HCT116 (cell line): ENCODE measurements around the gene TRABD. TPM values are rescaled to one million over a fixed set of nuclear protein-coding genes. Genes with fewer than 3 reads are reported as not detected.

Experiments used
- ATAC-seq: fragments of 200-7000 bp; cut with Tn5 transposase; 2 replicates; pipeline ENCODE4 v1.9.1; 2020; ENCODE audit warnings: mild to moderate bottlenecking, moderate library complexity
- BruUV-seq: library from RNA; stranded (reverse); fragments of 400-500 nt; replicated peaks from 2 replicates; lab custom pipeline; 2021; lab: Mats Ljungman, UMichigan
- CTCF ChIA-PET: fragments of 300-600 bp; sonication (Branson Sonifier 250); formaldehyde crosslinking; loops from one replicate; lab custom pipeline; 2021; ENCODE audit warnings: antibody characterized with exemption; lab: Charles Lee
- POLR2A ChIA-PET: fragments of 300-600, 350-600 bp; sonication (Branson Sonifier 250); formaldehyde crosslinking; loops from one replicate; lab custom pipeline; 2021; ENCODE audit warnings: antibody characterized with exemption; lab: Charles Lee
- RAD21 ChIA-PET, 2 experiments: fragments of 300-600 bp; sonication (Branson Sonifier 250); formaldehyde crosslinking; loops; one replicate each; lab custom pipeline; 2023; ENCODE audit warnings: low total read pairs in 2 of 2; ENCODE audit not compliant: uncharacterized antibody in 2 of 2, unreplicated experiment in 2 of 2, low non-redundant PET in 1 of 2; lab: Charles Lee
- DNase-seq: peaks from one replicate; pipeline ENCODE4 v3.0.0-alpha.2; 2010; ENCODE audit warnings: low read depth, low spot score
- H2AFZ ChIP-seq: fragments of 200-600 bp; shearing (Covaris generic), sonication (generic); 2 replicates; pipeline ENCODE4 v1.6.1; 2017; ENCODE audit warnings: low read depth, mixed run types, mixed read lengths, antibody characterized with exemption, low read length; ENCODE audit not compliant: poor library complexity, severe bottlenecking
- H3K27ac ChIP-seq: 2 replicates; pipeline ENCODE4 v1.5.1; 2012; ENCODE audit warnings: low read depth, low read length
- H3K27me3 ChIP-seq: fragments of 200-600 bp; sonication (generic); 2 replicates; pipeline ENCODE4 v1.6.1; 2016; ENCODE audit warnings: mixed run types, low read length, mixed read lengths; ENCODE audit not compliant: insufficient read depth
- H3K36me3 ChIP-seq, 2 experiments: fragments of 200-500 bp in 1 of 2; fragments of 200-600 bp in 1 of 2; sonication (Bioruptor generic) in 1 of 2; sonication (generic) in 1 of 2; 2 replicates each; pipeline versions ENCODE4 v1.5.1 to v1.6.1; 2014 to 2016; ENCODE audit warnings: low read length in 2 of 2, inconsistent platforms in 1 of 2, mixed read lengths in 1 of 2, mixed run types in 1 of 2; ENCODE audit not compliant: insufficient read depth in 2 of 2, control insufficient read depth in 1 of 2
- H3K4me1 ChIP-seq, 2 experiments: fragments of 200-600 bp in 1 of 2; sonication (generic) in 1 of 2; 2 replicates each; pipeline versions ENCODE4 v1.5.1 to v1.6.1; 2012 to 2017; ENCODE audit warnings: low read length in 2 of 2, inconsistent platforms in 1 of 2, mild to moderate bottlenecking in 1 of 2, mixed read lengths in 1 of 2, mixed run types in 1 of 2, moderate library complexity in 1 of 2; ENCODE audit not compliant: insufficient read depth in 2 of 2, control insufficient read depth in 1 of 2
- H3K4me2 ChIP-seq: fragments of 200-600 bp; sonication (generic); 2 replicates; pipeline ENCODE4 v1.6.1; 2017; ENCODE audit warnings: mixed run types, low read length, mixed read lengths
- H3K4me3 ChIP-seq, 2 experiments: fragments of 200-600 bp in 1 of 2; sonication (generic) in 1 of 2; replicated peaks in 1 of 2; 2 replicates each; pipeline ENCODE4 v1.5.1; 2011 to 2016; ENCODE audit warnings: low read length in 2 of 2, control low read depth in 1 of 2, low read depth in 1 of 2, mild to moderate bottlenecking in 1 of 2, mixed read lengths in 1 of 2, mixed run types in 1 of 2
- H3K79me2 ChIP-seq: fragments of 200-600 bp; sonication (generic); 2 replicates; pipeline ENCODE4 v1.6.1; 2017; ENCODE audit warnings: mild to moderate bottlenecking, mixed run types, low read length, moderate library complexity, mixed read lengths; ENCODE audit not compliant: insufficient read depth
- H3K9ac ChIP-seq: fragments of 200-600 bp; sonication (generic); 2 replicates; pipeline ENCODE4 v1.6.1; 2016; ENCODE audit warnings: low read length, mixed read lengths
- H3K9me2 ChIP-seq: fragments of 200-600 bp; sonication (generic), shearing (Covaris generic); 2 replicates; pipeline ENCODE4 v1.6.1; 2017; ENCODE audit warnings: mixed run types, mild to moderate bottlenecking, moderate library complexity; ENCODE audit not compliant: insufficient read depth
- H3K9me3 ChIP-seq, 2 experiments: fragments of 200-500 bp in 1 of 2; fragments of 200-600 bp in 1 of 2; sonication (Bioruptor generic) in 1 of 2; sonication (generic) in 1 of 2; 2 replicates each; pipeline ENCODE4 v1.6.1; 2014 to 2017; ENCODE audit warnings: low read length in 2 of 2, mixed read lengths in 2 of 2, inconsistent platforms in 1 of 2, low read depth in 1 of 2, mild to moderate bottlenecking in 1 of 2, mixed run types in 1 of 2, moderate library complexity in 1 of 2; ENCODE audit not compliant: control insufficient read depth in 1 of 2, insufficient read depth in 1 of 2
- H4K20me1 ChIP-seq: fragments of 200-600 bp; sonication (generic), shearing (Covaris generic); 2 replicates; pipeline ENCODE4 v1.6.1; 2017; ENCODE audit warnings: mixed run types, mild to moderate bottlenecking, moderate library complexity; ENCODE audit not compliant: insufficient read depth
- POLR2A ChIP-seq: IDR thresholded peaks from 2 replicates; pipeline ENCODE4 v1.7.0; 2011; ENCODE audit warnings: borderline replicate concordance; ENCODE audit not compliant: insufficient read depth, insufficient read length; ENCODE audit errors: extremely low read depth
- intact Hi-C: fragments of 100-400 bp; cut with micrococcal nuclease; formaldehyde crosslinking; loops from 2 replicates; pipeline ENCODE4 v1.10.0; 2022
- total RNA-seq: library from RNA; stranded (reverse); gene quantifications from one replicate; pipeline ENCODE4 v1.2.1, GENCODE V29; 2021; ENCODE audit not compliant: unreplicated experiment
- TF ChIP-seq, protein P1 (sequence below): IDR thresholded peaks from 2 replicates; pipeline ENCODE4 v1.6.1; 2012; ENCODE audit warnings: low read depth
- TF ChIP-seq, protein P2 (sequence below), 3 experiments: fragments of 200-600 bp in 1 of 3; sonication (generic) in 1 of 3; IDR thresholded peaks in 2 of 3; conservative IDR thresholded peaks in 1 of 3; 2 replicates each; pipeline ENCODE4 v1.5.1; 2012 to 2017; ENCODE audit warnings: low read depth in 2 of 3, low read length in 2 of 3, antibody characterized with exemption in 1 of 3, borderline replicate concordance in 1 of 3, control low read depth in 1 of 3, mild to moderate bottlenecking in 1 of 3, mixed read lengths in 1 of 3, mixed run types in 1 of 3, moderate library complexity in 1 of 3; ENCODE audit not compliant: insufficient read depth in 1 of 3

TRABD gene
- total RNA-seq, 1 experiment from 2014 or later, result 90.3 TPM

DNA sequence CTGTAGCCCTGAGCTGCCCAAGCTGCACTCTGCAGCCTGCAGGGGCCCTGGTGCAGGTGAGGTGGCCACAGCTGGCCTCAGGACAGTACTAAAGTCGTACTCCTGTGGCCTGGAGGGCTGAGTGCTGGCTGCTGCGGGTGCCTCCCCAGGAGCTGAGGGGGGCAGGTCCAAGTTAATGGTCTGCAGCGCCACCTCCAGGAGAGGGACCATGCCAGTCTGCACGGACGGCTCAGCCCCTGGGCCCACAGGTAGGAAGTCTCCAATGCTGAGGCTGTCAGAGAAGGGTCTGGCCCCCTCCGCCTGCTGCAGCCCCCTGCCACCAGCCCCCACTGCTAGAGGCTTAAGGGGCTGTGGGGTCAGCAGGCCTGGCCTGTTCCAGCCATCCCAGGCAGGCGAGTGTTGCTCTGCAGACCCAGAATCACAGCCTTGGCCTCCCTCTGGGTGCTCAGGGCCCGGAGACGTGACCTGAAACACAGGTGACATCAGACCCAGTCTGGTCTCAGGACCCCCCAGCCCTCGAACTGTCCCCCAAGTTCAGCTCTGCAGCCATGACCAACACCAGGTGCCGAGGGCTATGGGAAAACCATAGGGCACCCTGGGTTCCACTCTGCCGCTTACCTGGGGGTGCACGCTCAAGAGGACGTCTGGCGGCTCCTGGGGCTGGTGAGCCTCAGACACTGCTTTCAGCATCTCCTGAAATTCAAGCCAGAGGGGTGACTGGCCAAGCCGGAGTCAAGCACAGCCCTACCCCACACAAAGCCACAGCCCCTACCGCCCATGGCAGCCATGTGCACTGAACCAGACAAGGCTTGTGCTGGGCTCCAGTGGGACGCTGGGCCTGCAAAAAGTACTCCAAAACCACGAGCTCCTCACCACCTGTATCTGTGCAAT, 35.9 kb downstream of the TRABD start:
- POLR2A ChIA-PET, result no interaction called here
- H3K79me2 ChIP-seq, result no peaks in the 10 kb centered on the region
- intact Hi-C loops, result no loop called here
- DNase-seq, result no peak
- RAD21 ChIA-PET, result no interaction called here
- H3K9me2 ChIP-seq, result no peaks in the 10 kb centered on the region
- no peak for ATAC-seq
- no peak overlapping the region for H2AFZ ChIP-seq
- no TSS peak for BruUV-seq
- TF ChIP-seq, protein P1, sequence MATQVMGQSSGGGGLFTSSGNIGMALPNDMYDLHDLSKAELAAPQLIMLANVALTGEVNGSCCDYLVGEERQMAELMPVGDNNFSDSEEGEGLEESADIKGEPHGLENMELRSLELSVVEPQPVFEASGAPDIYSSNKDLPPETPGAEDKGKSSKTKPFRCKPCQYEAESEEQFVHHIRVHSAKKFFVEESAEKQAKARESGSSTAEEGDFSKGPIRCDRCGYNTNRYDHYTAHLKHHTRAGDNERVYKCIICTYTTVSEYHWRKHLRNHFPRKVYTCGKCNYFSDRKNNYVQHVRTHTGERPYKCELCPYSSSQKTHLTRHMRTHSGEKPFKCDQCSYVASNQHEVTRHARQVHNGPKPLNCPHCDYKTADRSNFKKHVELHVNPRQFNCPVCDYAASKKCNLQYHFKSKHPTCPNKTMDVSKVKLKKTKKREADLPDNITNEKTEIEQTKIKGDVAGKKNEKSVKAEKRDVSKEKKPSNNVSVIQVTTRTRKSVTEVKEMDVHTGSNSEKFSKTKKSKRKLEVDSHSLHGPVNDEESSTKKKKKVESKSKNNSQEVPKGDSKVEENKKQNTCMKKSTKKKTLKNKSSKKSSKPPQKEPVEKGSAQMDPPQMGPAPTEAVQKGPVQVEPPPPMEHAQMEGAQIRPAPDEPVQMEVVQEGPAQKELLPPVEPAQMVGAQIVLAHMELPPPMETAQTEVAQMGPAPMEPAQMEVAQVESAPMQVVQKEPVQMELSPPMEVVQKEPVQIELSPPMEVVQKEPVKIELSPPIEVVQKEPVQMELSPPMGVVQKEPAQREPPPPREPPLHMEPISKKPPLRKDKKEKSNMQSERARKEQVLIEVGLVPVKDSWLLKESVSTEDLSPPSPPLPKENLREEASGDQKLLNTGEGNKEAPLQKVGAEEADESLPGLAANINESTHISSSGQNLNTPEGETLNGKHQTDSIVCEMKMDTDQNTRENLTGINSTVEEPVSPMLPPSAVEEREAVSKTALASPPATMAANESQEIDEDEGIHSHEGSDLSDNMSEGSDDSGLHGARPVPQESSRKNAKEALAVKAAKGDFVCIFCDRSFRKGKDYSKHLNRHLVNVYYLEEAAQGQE, result no peak
- TF ChIP-seq, protein P2, sequence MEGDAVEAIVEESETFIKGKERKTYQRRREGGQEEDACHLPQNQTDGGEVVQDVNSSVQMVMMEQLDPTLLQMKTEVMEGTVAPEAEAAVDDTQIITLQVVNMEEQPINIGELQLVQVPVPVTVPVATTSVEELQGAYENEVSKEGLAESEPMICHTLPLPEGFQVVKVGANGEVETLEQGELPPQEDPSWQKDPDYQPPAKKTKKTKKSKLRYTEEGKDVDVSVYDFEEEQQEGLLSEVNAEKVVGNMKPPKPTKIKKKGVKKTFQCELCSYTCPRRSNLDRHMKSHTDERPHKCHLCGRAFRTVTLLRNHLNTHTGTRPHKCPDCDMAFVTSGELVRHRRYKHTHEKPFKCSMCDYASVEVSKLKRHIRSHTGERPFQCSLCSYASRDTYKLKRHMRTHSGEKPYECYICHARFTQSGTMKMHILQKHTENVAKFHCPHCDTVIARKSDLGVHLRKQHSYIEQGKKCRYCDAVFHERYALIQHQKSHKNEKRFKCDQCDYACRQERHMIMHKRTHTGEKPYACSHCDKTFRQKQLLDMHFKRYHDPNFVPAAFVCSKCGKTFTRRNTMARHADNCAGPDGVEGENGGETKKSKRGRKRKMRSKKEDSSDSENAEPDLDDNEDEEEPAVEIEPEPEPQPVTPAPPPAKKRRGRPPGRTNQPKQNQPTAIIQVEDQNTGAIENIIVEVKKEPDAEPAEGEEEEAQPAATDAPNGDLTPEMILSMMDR (IDR thresholded peaks at IDR 0.05 in 2 of 3, conservative IDR thresholded peaks at IDR 0.05 in 1 of 3; ENCODE audit: borderline replicate concordance in 1 of 3, insufficient read depth in 1 of 3, low read depth in 2 of 3, low read length in 2 of 3), result peak in 1 of 3 experiments; percentile 25; a peak in 1 of 6 replicates
- TF ChIP-seq POLR2A, result no peak
- TF ChIP-seq, all 23 proteins: peak for 1
- peaks cover 0 to 8% of the 10 kb centered on the region in 2 experiments; a peak in 3 of 4 replicates for H3K4me1 ChIP-seq
- no peak overlapping the region for H3K4me3 ChIP-seq
- H3K27ac ChIP-seq, result no peak overlapping the region; the same call in 1 of the 2 replicates
- no peaks in the 10 kb centered on the region for H3K9me3 ChIP-seq
- no peak overlapping the region for H3K4me2 ChIP-seq
- peaks cover 26 to 46% of the 10 kb centered on the region in 2 experiments; a peak in 3 of 4 replicates for H3K36me3 ChIP-seq
- CTCF ChIA-PET, result no interaction called here
- no peaks in the 10 kb centered on the region for H4K20me1 ChIP-seq
- no peak overlapping the region for H3K9ac ChIP-seq
- H3K27me3 ChIP-seq, result no peaks in the 10 kb centered on the region
